GM12872 (cell line): ENCODE results near the gene SPDYC.

Source experiments
- CTCF ChIP-seq: IDR thresholded peaks from 3 replicates; pipeline ENCODE4 v1.5.1; 2011; ENCODE audit warnings: low read depth, mild to moderate bottlenecking, low read length, moderate library complexity; ENCODE audit not compliant: insufficient read depth

The SPDYC gene

GRCh38 chr11:65151331-65151899 lies 18.6 kb upstream of the SPDYC start:
- TF ChIP-seq CTCF = no peak

- no peak for TF ChIP-seq CTCF
These were observed 17.9 kb upstream of the SPDYC start for GRCh38 chr11:65152122-65152521.

GRCh38 chr11:65156256-65156655 lies 13.8 kb upstream of the SPDYC start:
- no peak for TF ChIP-seq CTCF

GRCh38 chr11:65156926-65157325 lies 13.1 kb upstream of the SPDYC start:
- no peak for TF ChIP-seq CTCF

GRCh38 chr11:65157336-65157735 lies 12.7 kb upstream of the SPDYC start:
- TF ChIP-seq CTCF = no peak

- TF ChIP-seq CTCF = no peak
These were observed 11.0 kb upstream of the SPDYC start for GRCh38 chr11:65159012-65159411.

GRCh38 chr11:65160643-65161042 lies 9.4 kb upstream of the SPDYC start:
- TF ChIP-seq CTCF = no peak

- no peak for TF ChIP-seq CTCF
These were observed 6.3 kb upstream of the SPDYC start for GRCh38 chr11:65163684-65164083.
